LoVo (cell line): ENCODE results near the gene SAMD9L.
"Not testable (repeated sequence)": the region's sequence is repeated elsewhere in the genome, so short reads cannot be mapped to it uniquely, and the experiment has no call there.

Experiments used
- DNase-seq: peaks from one replicate; pipeline ENCODE4 v3.0.0-alpha.2; 2016; ENCODE audit warnings: low spot score

Gene SAMD9L

DNA sequence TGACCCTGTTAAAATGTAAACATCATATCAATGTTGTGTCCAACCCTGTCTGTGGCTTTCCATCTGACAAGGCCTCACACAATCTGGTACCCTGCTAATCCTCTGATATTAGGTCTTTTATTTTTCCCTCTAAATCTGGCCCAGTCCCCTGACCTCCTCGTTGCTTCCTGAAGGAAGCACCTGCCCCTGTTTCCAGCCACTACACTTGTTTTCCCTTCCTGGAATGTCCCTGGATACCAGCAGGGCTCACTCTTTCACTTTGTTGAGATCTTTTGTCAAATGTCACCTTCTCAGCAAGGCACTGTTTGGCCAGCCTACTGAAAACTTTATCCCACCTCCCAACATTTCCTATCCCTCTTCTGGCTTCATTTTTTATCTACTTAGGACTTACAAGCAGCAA is 2.1 kb downstream of the SAMD9L start:
- no peak for DNase-seq

- no peak for DNase-seq
These were observed 2.8 kb downstream of the SAMD9L start for GRCh38 chr7:93145354-93145753.

DNA sequence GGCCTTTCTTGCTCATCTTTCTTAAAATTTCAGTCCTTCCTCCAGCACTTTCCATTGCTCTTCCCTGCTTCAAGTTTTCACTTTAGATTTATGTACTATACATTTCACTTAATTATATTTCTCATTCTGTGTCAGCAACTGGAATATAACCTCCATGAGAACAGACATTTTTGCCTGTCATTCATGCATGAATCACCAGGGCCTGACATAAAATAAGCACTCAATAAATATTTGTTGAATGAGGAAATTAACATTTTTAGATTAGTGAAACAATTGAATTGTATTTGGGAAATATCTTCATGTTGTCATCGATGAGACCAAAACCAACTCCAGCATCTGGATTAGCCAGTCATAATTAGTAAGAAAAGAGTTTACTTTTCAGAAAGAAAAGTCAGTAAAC is 6.1 kb downstream of the SAMD9L start:
- DNase-seq: no peak

GRCh38 chr7:93140582-93141191 is 7.5 kb downstream of the SAMD9L start:
- no peak for DNase-seq

DNA sequence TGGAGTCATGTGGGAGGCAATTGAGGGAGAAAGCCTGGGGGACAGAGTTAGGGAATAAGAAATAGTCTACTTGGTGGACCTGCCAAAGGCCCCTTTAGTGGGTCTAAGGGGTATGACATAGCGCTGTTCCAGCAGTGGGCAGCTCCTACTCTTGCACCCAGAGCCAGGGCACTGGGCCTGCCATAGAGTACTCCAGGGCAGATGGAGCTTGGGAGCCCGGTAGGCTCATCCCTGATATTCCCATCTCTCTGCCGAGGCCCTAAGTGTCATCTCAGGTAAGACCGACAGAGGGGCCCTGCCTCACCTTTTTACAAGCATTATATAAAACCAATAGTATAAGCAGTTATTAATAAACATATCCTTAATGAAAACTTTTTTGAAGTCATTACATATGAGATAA is 9.6 kb downstream of the SAMD9L start:
- DNase-seq: no peak

- no peak for DNase-seq
These were observed 15.2 kb downstream of the SAMD9L start for GRCh38 chr7:93133005-93133404.

GRCh38 chr7:93132216-93132615 is 16.0 kb downstream of the SAMD9L start:
- no peak for DNase-seq

DNA sequence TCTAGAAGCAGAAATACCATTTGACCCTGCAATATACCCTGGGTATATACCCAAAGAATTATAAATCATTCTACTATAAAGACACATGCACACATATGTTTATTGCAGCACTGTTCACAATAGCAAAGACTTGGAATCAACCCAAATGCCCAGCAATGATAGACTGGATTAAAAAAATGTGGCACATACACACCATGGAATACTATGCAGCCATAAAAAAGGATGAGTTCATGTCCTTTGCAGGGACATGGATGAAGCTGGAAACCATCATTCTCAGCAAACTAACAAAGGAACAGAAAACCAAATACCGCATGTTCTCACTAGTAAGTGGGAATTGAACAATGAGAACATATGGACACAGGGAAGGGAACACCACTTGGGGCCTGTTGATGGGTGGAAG is 21.2 kb downstream of the SAMD9L start:
- not testable (repeated sequence) for DNase-seq

GRCh38 chr7:93123532-93123931 is 24.7 kb downstream of the SAMD9L start:
- not testable (repeated sequence) for DNase-seq

DNA sequence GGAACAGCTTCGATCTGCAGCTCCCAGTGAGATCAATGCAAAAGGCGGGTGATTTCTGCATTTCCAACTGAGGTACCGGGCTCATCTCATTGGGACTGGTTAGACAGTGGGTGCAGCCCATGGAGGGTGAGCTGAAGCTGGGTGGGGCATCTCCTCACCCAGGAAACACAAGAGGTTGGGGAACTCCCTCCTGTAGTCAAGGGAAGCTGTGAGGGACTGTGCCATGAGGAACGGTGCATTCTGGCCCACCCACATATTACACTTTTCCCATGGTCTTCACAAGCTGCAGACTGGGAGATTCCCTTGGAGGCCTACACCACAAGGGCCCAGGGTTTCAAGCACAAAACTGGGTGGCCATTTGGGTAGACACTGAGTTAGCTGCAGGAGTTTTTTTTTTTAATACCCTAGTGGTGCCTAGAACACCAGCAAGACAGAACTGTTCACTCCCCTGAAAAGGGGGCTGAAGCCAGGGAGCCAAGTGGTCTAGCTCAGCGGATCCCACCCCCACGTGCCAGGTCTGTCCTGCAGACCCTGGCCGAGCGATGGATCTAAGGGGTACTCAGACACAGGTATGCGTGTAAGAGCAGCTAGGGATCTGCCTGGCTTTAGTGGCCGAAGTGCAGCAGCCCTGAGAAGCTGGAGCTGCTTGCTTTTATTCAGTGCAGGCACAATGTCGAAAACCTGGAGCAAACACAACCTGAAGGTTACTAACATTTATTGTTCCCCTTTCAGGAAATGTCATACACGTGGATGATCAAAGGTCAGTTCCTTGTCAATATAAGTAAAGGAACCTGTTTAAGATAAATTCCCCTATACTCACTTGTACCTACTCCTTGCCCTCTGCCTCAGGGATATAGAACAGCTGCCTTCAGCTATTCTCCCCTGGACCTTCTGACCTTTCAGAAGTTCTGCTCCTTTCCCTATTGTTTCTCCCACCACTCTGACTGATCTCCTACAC is 27.3 kb downstream of the SAMD9L start:
- DNase-seq: no peak

DNA sequence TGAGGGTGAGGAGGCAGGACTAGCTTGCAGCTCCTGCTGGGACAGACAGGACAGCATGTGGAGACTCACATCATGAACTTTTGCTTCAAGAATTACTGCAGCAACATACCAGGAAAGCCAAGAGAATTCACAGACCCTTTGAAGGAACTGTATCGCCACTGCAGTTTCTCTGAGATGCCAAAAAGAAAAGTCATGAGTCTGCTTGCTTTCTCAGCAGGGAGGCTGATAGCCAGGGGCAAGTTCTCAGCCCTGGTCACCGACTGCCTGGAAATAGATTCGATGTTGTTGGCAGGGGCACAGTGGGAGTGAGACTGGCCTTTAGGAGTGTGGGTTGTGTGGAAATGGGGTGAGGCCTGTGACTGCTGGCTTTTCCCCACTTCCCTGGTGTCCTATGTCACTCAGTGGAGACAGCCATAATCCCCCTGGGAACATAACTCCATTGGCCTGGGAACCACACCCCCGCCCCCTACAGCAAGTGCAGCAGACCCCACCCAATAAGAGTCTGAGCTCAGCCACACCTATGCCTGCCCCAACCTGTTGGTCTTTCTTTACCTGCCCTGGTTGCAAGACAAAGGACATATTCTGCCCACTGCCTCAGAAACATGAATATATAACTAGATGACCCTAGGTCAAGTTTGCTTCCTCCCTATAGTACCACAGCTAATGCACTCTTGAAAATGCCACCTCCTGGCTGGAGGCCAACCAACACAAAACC is 28.8 kb downstream of the SAMD9L start:
- DNase-seq: no peak

DNA sequence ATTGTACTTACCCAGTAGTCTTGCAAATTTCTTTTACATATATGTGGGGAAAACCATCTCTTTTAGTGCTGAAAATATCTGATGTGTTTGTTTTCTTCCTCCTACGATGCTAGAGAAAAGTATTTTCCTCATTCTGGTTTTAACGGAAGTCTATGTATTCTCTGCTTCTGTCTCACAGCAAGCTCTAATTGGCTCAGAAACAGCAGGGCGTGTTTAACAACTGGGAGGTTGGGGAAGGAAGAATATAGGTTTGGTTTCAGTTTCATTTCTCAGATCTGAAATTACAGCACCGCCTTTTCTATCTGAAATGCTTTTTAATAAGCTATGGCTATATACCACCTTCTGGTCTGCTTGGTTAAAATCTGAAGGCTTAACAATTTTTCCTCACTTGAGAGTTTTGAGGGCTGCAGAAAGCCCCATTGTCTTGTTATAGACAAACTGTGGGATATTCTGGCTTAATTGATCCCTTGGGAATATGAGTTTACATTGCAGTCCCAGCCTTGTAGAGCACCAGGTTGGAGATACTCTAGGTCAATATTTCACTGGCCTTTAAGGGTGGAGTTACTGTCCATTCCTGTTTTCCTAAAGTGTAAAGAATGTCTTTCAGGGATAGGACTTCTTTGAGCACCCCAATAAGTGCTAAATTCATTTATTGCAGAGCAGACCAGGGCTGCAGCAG is 30.2 kb downstream of the SAMD9L start, which contains the start of gene SAMD9:
Gene SAMD9 (minus strand): TSS at position 128 of the 679 bp plus-strand sequence. CDS start 11,882 bp downstream, outside the sequence.
- DNase-seq: peak; percentile 88

DNA sequence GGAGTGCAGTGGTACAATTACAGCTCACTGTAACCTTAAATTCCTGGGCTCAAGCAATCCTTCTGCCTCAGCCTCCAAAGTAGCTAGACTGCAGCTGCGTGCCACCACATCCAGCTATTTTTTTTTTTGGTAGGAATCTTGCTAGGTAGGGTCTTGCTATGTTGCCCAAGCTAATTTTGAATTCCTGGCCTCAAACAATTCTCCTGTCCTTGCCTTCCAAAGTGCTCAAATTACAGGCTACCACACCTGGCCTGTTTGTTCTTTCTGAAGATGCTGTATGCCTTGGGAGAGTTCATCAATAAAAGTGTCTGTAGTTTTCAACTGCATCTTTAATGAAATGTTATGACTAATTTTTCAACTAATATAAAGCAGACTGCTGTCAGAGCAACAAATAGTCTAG is 30.9 kb downstream of the SAMD9L start:
- no peak for DNase-seq

- peak; percentile 63 for DNase-seq
These were observed 32.4 kb downstream of the SAMD9L start for GRCh38 chr7:93115796-93116195.

DNA sequence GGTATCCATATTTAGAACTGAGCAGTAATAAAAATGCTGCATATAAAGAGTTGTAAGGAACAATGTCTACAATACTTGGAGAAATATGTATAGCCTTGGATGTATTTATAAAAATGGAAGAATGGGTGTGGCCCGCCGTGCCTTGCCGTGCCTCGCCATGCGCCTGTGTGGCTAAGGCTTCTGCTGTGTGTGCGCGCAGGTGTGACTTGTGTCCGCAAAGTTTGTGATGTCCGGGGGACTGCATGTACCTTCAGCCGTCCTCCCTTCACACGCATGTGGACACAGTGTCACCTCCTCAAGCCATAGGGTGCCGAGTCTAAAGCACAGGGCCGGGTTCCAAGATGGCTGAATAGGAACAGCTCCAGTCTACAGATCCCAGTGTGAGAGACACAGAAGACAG is 40.2 kb downstream of the SAMD9L start:
- DNase-seq: no peak

- DNase-seq: no peak
These were observed 50.8 kb downstream of the SAMD9L start for GRCh38 chr7:93097388-93097787.

GRCh38 chr7:93092757-93093370 is 55.3 kb downstream of the SAMD9L start:
- DNase-seq: no peak
